ENCODE measurements around the gene MBD1. TPM values are rescaled to one million over a fixed set of nuclear protein-coding genes. Genes with fewer than 3 reads are reported as not detected.

MBD1 gene
- total RNA-seq, 1 experiment from 2014 or later, result 58.1 TPM

DNA sequence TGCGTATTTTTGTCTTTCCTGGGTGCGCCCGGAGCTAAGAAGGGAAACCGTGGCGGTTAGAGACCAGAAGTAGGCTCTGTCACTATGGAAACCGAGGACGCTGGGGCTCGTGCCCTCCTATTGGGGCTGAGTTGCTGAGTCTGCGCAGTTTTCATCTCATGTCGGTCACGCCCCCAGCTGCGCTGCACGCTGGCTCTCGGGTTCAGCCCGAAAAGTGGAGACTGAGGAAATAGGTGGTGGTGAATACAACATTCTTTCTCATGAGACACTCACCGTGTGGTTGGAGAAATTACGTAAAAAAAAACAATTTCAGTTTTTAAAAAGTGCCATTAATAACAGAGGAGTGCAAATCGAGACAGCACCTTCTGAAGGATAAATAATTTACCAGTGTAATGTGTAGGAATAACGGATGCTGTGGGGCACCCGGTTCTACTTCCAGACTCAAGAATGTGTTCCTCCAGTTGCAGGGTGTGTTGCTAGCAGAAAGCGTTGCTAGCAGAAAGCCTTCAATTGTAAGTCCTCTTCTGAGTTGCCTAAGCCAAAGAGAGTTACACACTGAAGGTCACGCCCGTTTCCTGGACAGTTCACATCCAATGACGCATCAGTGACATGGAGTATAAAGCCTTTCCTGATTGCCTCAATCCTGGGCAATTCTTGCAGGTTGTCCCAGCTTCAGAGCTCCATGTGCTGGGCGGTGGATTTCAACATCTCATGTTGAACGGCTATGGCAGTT, 26.6 kb upstream of the MBD1 start:
- Mint-ChIP-seq H3K27ac (no peak overlapping the region), H3K9me3 (peaks cover 4 to 7% of the 10 kb centered on the region in 2 experiments; a peak in 4 of 5 replicates), H3K27me3 (ENCODE audit: low read depth) (peaks cover 69% of the 10 kb centered on the region), H3K4me1 (peaks cover 4 to 6% of the 10 kb centered on the region in 2 experiments; a peak in 3 of 4 replicates), H3K4me3 (peak overlapping the region; percentile 67 to 74), H3K36me3 (ENCODE audit: insufficient read depth in 1 of 3, low read depth in 3 of 3) (no peaks in the 10 kb centered on the region)
- no peak overlapping the region for H2BK5ac ChIP-seq (ENCODE audit: insufficient read length, low read length)
- no peak overlapping the region for H2AK5ac ChIP-seq (ENCODE audit: insufficient read length, low read length)
- no peaks in the 10 kb centered on the region for H4K20me1 ChIP-seq (ENCODE audit: control insufficient read depth, insufficient read depth, insufficient read length)
- no peak overlapping the region for H2BK12ac ChIP-seq (ENCODE audit: insufficient read length, low read depth, low read length)
- no peak overlapping the region for H4K8ac ChIP-seq (replicated peaks; ENCODE audit: insufficient read length, low read depth, low read length)
- peak overlapping the region; percentile 71 for H3K4me2 ChIP-seq (ENCODE audit: insufficient read depth, insufficient read length, low read length)
- no peaks in the 10 kb centered on the region for H3K23me2 ChIP-seq (ENCODE audit: insufficient read length, low read depth, low read length, poor library complexity, severe bottlenecking)
- H3K9ac ChIP-seq (ENCODE audit: extremely low read depth, insufficient read length, low read length), result no peak overlapping the region
- no peak overlapping the region for H2AFZ ChIP-seq (ENCODE audit: low read length)
- no peaks in the 10 kb centered on the region; the same call in 1 of the 2 replicates for H3K27me3 ChIP-seq (ENCODE audit: insufficient read depth, low read length)
- no CpG with 5 or more reads among the region's 26 CpGs for WGBS (ENCODE audit: extremely low coverage, insufficient read length, low lambda C conversion rate)
- no peaks in the 10 kb centered on the region for H3K9me3 ChIP-seq (ENCODE audit: control insufficient read depth, low read depth, low read length)
- H3K14ac ChIP-seq (ENCODE audit: insufficient read depth, low read length), result no peak overlapping the region
- H3K27ac ChIP-seq (ENCODE audit: insufficient read length, low read depth, low read length), result no peak overlapping the region
- H2BK15ac ChIP-seq (ENCODE audit: low read depth, low read length), result no peak overlapping the region
- H4K91ac ChIP-seq (ENCODE audit: insufficient read length, low read depth, low read length), result no peak overlapping the region
- H2BK20ac ChIP-seq (ENCODE audit: low read depth, low read length, poor library complexity, severe bottlenecking), result no peak overlapping the region
- H3K18ac ChIP-seq (ENCODE audit: insufficient read length, low read depth, low read length), result no peak overlapping the region
- no peak overlapping the region for H3K56ac ChIP-seq (ENCODE audit: insufficient read length, low read depth, low read length)
- no peaks in the 10 kb centered on the region for H3K79me2 ChIP-seq (ENCODE audit: insufficient read depth, low read length)
- no peaks in the 10 kb centered on the region for H3K79me1 ChIP-seq (ENCODE audit: insufficient read depth, low read depth, low read length, poor library complexity, severe bottlenecking)
- no peak overlapping the region for H2BK120ac ChIP-seq (ENCODE audit: low read depth, low read length, poor library complexity, severe bottlenecking)
- H3T11ph ChIP-seq (ENCODE audit: low read length), result no peak overlapping the region
- TF ChIP-seq, protein P1, sequence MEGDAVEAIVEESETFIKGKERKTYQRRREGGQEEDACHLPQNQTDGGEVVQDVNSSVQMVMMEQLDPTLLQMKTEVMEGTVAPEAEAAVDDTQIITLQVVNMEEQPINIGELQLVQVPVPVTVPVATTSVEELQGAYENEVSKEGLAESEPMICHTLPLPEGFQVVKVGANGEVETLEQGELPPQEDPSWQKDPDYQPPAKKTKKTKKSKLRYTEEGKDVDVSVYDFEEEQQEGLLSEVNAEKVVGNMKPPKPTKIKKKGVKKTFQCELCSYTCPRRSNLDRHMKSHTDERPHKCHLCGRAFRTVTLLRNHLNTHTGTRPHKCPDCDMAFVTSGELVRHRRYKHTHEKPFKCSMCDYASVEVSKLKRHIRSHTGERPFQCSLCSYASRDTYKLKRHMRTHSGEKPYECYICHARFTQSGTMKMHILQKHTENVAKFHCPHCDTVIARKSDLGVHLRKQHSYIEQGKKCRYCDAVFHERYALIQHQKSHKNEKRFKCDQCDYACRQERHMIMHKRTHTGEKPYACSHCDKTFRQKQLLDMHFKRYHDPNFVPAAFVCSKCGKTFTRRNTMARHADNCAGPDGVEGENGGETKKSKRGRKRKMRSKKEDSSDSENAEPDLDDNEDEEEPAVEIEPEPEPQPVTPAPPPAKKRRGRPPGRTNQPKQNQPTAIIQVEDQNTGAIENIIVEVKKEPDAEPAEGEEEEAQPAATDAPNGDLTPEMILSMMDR (conservative IDR thresholded peaks at IDR 0.05), result no peak
- H4K5ac ChIP-seq (ENCODE audit: insufficient read length, low read depth, low read length), result no peak overlapping the region
- no peak overlapping the region for H3K23ac ChIP-seq (ENCODE audit: insufficient read length, low read depth, low read length)
- no peak overlapping the region for H3K4ac ChIP-seq (ENCODE audit: low read depth, low read length)
- DNase-seq, result peak; percentile 90
- no peaks in the 10 kb centered on the region for H3K4me1 ChIP-seq (ENCODE audit: insufficient read depth, low read length)
